ENCODE measurements around the gene IGSF23. TPM values are rescaled to one million over a fixed set of nuclear protein-coding genes. Genes with fewer than 3 reads are reported as not detected.

Gene IGSF23
- polyA plus RNA-seq, 2 donors = not detected

GRCh38 chr19:44574186-44574950 lies 39.0 kb upstream of the IGSF23 start:
- no peaks in the 10 kb centered on the region for H3K9me3 ChIP-seq (ENCODE audit: control insufficient read depth in 2 of 2, insufficient read depth in 1 of 2, low read depth in 1 of 2, low read length in 1 of 2)
- H3K27ac ChIP-seq (ENCODE audit: low read depth in 2 of 2, low read length in 1 of 2) = no peak overlapping the region

GRCh38 chr19:44575116-44575700 lies 38.2 kb upstream of the IGSF23 start:
- Histone ChIP-seq H3K4me1 (ENCODE audit: control insufficient read depth in 2 of 2, insufficient read depth in 2 of 2, low read length in 1 of 2) (no peaks in the 10 kb centered on the region), H3K4me3 (ENCODE audit: low read depth in 1 of 2, low read length in 2 of 2) (no peak overlapping the region), H3K27ac (ENCODE audit: low read depth in 2 of 2, low read length in 1 of 2) (no peak overlapping the region), H3K9me3 (ENCODE audit: control insufficient read depth in 2 of 2, insufficient read depth in 1 of 2, low read depth in 1 of 2, low read length in 1 of 2) (no peaks in the 10 kb centered on the region), H3K27me3 (ENCODE audit: control insufficient read depth in 1 of 2, insufficient read depth in 2 of 2, low read length in 2 of 2) (no peaks in the 10 kb centered on the region), H3K36me3 (ENCODE audit: control insufficient read depth in 2 of 2, insufficient read depth in 2 of 2, low read length in 1 of 2) (no peaks in the 10 kb centered on the region)
- 79 to 85% methylated on average over 11 of the region's 11 CpGs for WGBS, 2 donors

More at GRCh38 chr19:44574186-44574950, 39.0 kb upstream of the IGSF23 start:
- H3K27me3 ChIP-seq (ENCODE audit: control insufficient read depth in 1 of 2, insufficient read depth in 2 of 2, low read length in 2 of 2) = no peaks in the 10 kb centered on the region
- H3K4me3 ChIP-seq (ENCODE audit: low read depth in 1 of 2, low read length in 2 of 2) = no peak overlapping the region
- 73 to 80% methylated on average over 8 of the region's 8 CpGs for WGBS, 2 donors
- no peaks in the 10 kb centered on the region for H3K36me3 ChIP-seq (ENCODE audit: control insufficient read depth in 2 of 2, insufficient read depth in 2 of 2, low read length in 1 of 2)
- H3K4me1 ChIP-seq (ENCODE audit: control insufficient read depth in 2 of 2, insufficient read depth in 2 of 2, low read length in 1 of 2) = no peaks in the 10 kb centered on the region

- 61 to 63% methylated on average over 8 of the region's 8 CpGs for WGBS, 2 donors
- H3K27ac ChIP-seq (ENCODE audit: low read depth in 2 of 2, low read length in 1 of 2) = no peak overlapping the region
- no peaks in the 10 kb centered on the region for H3K4me1 ChIP-seq (ENCODE audit: control insufficient read depth in 2 of 2, insufficient read depth in 2 of 2, low read length in 1 of 2)
- H3K36me3 ChIP-seq (ENCODE audit: control insufficient read depth in 2 of 2, insufficient read depth in 2 of 2, low read length in 1 of 2) = no peaks in the 10 kb centered on the region
- H3K27me3 ChIP-seq (ENCODE audit: control insufficient read depth in 1 of 2, insufficient read depth in 2 of 2, low read length in 2 of 2) = no peaks in the 10 kb centered on the region
- no peak overlapping the region for H3K4me3 ChIP-seq (ENCODE audit: low read depth in 1 of 2, low read length in 2 of 2)
- H3K9me3 ChIP-seq (ENCODE audit: control insufficient read depth in 2 of 2, insufficient read depth in 1 of 2, low read depth in 1 of 2, low read length in 1 of 2) = peaks cover 0 to 2% of the 10 kb centered on the region in 2 donors
Observed at GRCh38 chr19:44576843-44577565, 36.4 kb upstream of the IGSF23 start.

GRCh38 chr19:44577566-44577874 lies 35.8 kb upstream of the IGSF23 start:
- H3K36me3 ChIP-seq (ENCODE audit: control insufficient read depth in 2 of 2, insufficient read depth in 2 of 2, low read length in 1 of 2) = no peaks in the 10 kb centered on the region
- WGBS, 2 donors = 53 to 54% methylated on average over 1 of the region's 1 CpG
- peaks cover 0 to 2% of the 10 kb centered on the region in 2 donors for H3K9me3 ChIP-seq (ENCODE audit: control insufficient read depth in 2 of 2, insufficient read depth in 1 of 2, low read depth in 1 of 2, low read length in 1 of 2)
- H3K27me3 ChIP-seq (ENCODE audit: control insufficient read depth in 1 of 2, insufficient read depth in 2 of 2, low read length in 2 of 2) = no peaks in the 10 kb centered on the region
- no peak overlapping the region for H3K27ac ChIP-seq (ENCODE audit: low read depth in 2 of 2, low read length in 1 of 2)
- H3K4me1 ChIP-seq (ENCODE audit: control insufficient read depth in 2 of 2, insufficient read depth in 2 of 2, low read length in 1 of 2) = no peaks in the 10 kb centered on the region
- H3K4me3 ChIP-seq (ENCODE audit: low read depth in 1 of 2, low read length in 2 of 2) = no peak overlapping the region

- no peak overlapping the region for H3K4me3 ChIP-seq (ENCODE audit: low read depth in 1 of 2, low read length in 2 of 2)
- no peak overlapping the region for H3K27ac ChIP-seq (ENCODE audit: low read depth in 2 of 2, low read length in 1 of 2)
- no peaks in the 10 kb centered on the region for H3K36me3 ChIP-seq (ENCODE audit: control insufficient read depth in 2 of 2, insufficient read depth in 2 of 2, low read length in 1 of 2)
- WGBS, 2 donors = 91 to 95% methylated on average over 5 of the region's 5 CpGs
- H3K4me1 ChIP-seq (ENCODE audit: control insufficient read depth in 2 of 2, insufficient read depth in 2 of 2, low read length in 1 of 2) = no peaks in the 10 kb centered on the region
- peaks cover 0 to 2% of the 10 kb centered on the region in 2 donors for H3K9me3 ChIP-seq (ENCODE audit: control insufficient read depth in 2 of 2, insufficient read depth in 1 of 2, low read depth in 1 of 2, low read length in 1 of 2)
- H3K27me3 ChIP-seq (ENCODE audit: control insufficient read depth in 1 of 2, insufficient read depth in 2 of 2, low read length in 2 of 2) = no peaks in the 10 kb centered on the region
Observed at GRCh38 chr19:44579663-44580365, 33.5 kb upstream of the IGSF23 start.

- H3K4me1 ChIP-seq (ENCODE audit: control insufficient read depth in 2 of 2, insufficient read depth in 2 of 2, low read length in 1 of 2) = no peaks in the 10 kb centered on the region
- WGBS, 2 donors = 76 to 84% methylated on average over 11 of the region's 11 CpGs
- no peaks in the 10 kb centered on the region for H3K36me3 ChIP-seq (ENCODE audit: control insufficient read depth in 2 of 2, insufficient read depth in 2 of 2, low read length in 1 of 2)
- H3K27ac ChIP-seq (ENCODE audit: low read depth in 2 of 2, low read length in 1 of 2) = no peak overlapping the region
- H3K4me3 ChIP-seq (ENCODE audit: low read depth in 1 of 2, low read length in 2 of 2) = no peak overlapping the region
- H3K27me3 ChIP-seq (ENCODE audit: control insufficient read depth in 1 of 2, insufficient read depth in 2 of 2, low read length in 2 of 2) = no peaks in the 10 kb centered on the region
- H3K9me3 ChIP-seq (ENCODE audit: control insufficient read depth in 2 of 2, insufficient read depth in 1 of 2, low read depth in 1 of 2, low read length in 1 of 2) = peaks cover 0 to 2% of the 10 kb centered on the region in 2 donors
Observed at GRCh38 chr19:44580366-44580895, 32.9 kb upstream of the IGSF23 start.

GRCh38 chr19:44581288-44581687 lies 32.1 kb upstream of the IGSF23 start:
- no peaks in the 10 kb centered on the region for H3K27me3 ChIP-seq (ENCODE audit: control insufficient read depth in 1 of 2, insufficient read depth in 2 of 2, low read length in 2 of 2)
- H3K36me3 ChIP-seq (ENCODE audit: control insufficient read depth in 2 of 2, insufficient read depth in 2 of 2, low read length in 1 of 2) = no peaks in the 10 kb centered on the region
- H3K27ac ChIP-seq (ENCODE audit: low read depth in 2 of 2, low read length in 1 of 2) = no peak overlapping the region
- 96 to 98% methylated on average over 2 of the region's 2 CpGs for WGBS, 2 donors
- no peak overlapping the region for H3K4me3 ChIP-seq (ENCODE audit: low read depth in 1 of 2, low read length in 2 of 2)
- H3K9me3 ChIP-seq (ENCODE audit: control insufficient read depth in 2 of 2, insufficient read depth in 1 of 2, low read depth in 1 of 2, low read length in 1 of 2) = peaks cover 0 to 2% of the 10 kb centered on the region in 2 donors
- H3K4me1 ChIP-seq (ENCODE audit: control insufficient read depth in 2 of 2, insufficient read depth in 2 of 2, low read length in 1 of 2) = no peaks in the 10 kb centered on the region

GRCh38 chr19:44582581-44583265 lies 30.6 kb upstream of the IGSF23 start:
- no peak overlapping the region for H3K27ac ChIP-seq (ENCODE audit: low read depth in 2 of 2, low read length in 1 of 2)
- no peaks in the 10 kb centered on the region for H3K36me3 ChIP-seq (ENCODE audit: control insufficient read depth in 2 of 2, insufficient read depth in 2 of 2, low read length in 1 of 2)

More at GRCh38 chr19:44582581-44583265, 30.6 kb upstream of the IGSF23 start:
- Histone ChIP-seq H3K4me1 (ENCODE audit: control insufficient read depth in 2 of 2, insufficient read depth in 2 of 2, low read length in 1 of 2) (no peaks in the 10 kb centered on the region), H3K27me3 (ENCODE audit: control insufficient read depth in 1 of 2, insufficient read depth in 2 of 2, low read length in 2 of 2) (no peaks in the 10 kb centered on the region), H3K9me3 (ENCODE audit: control insufficient read depth in 2 of 2, insufficient read depth in 1 of 2, low read depth in 1 of 2, low read length in 1 of 2) (peaks cover 0 to 2% of the 10 kb centered on the region in 2 donors), H3K4me3 (ENCODE audit: low read depth in 1 of 2, low read length in 2 of 2) (no peak overlapping the region)
- 22 to 28% methylated on average over 10 of the region's 10 CpGs for WGBS, 2 donors
